DND-41 (cell line): Measurements from ENCODE around the gene ZSCAN5C.
"Not testable (repeated sequence)": the region's sequence is repeated elsewhere in the genome, so short reads cannot be mapped to it uniquely, and the experiment has no call there.

Source experiments
- ATAC-seq: fragments of 200-7000 bp; cut with Tn5 transposase; 3 replicates; pipeline ENCODE4 v1.9.1; 2021; ENCODE audit warnings: low read depth; ENCODE audit not compliant: insufficient read depth
- DNase-seq: peaks from one replicate; pipeline ENCODE4 v3.0.0-alpha.2; 2020
- H2AFZ ChIP-seq: 2 replicates; pipeline ENCODE4 v1.6.0; 2012; ENCODE audit warnings: low read depth, low read length
- H3K27ac ChIP-seq: 2 replicates; pipeline ENCODE4 v1.5.1; 2012; ENCODE audit warnings: low read length, inconsistent platforms
- H3K27me3 ChIP-seq: fragments of 200-600 bp; sonication (generic); 2 replicates; pipeline ENCODE4 v1.6.0; 2012; ENCODE audit warnings: low read length, mild to moderate bottlenecking, inconsistent platforms; ENCODE audit not compliant: insufficient read depth, poor library complexity
- H3K36me3 ChIP-seq: 2 replicates; pipeline ENCODE4 v1.5.1; 2012; ENCODE audit warnings: low read length, inconsistent platforms; ENCODE audit not compliant: insufficient read depth
- H3K4me1 ChIP-seq: 2 replicates; pipeline ENCODE4 v1.5.1; 2012; ENCODE audit warnings: mild to moderate bottlenecking, low read length; ENCODE audit not compliant: insufficient read depth
- H3K4me2 ChIP-seq: 2 replicates; pipeline ENCODE4 v1.6.0; 2012; ENCODE audit warnings: mild to moderate bottlenecking, moderate library complexity, low read length, inconsistent platforms; ENCODE audit not compliant: insufficient read depth
- H3K4me3 ChIP-seq, 2 experiments: fragments of 200-600 bp in 1 of 2; shearing (Covaris generic) in 1 of 2; 2 replicates each; pipeline ENCODE4 v1.5.1; 2012 to 2016; ENCODE audit warnings: inconsistent platforms in 2 of 2, low read length in 2 of 2, mild to moderate bottlenecking in 2 of 2, low read depth in 1 of 2, moderate library complexity in 1 of 2
- H3K79me2 ChIP-seq: 2 replicates; pipeline ENCODE4 v1.6.0; 2012; ENCODE audit warnings: low read length, inconsistent platforms; ENCODE audit not compliant: insufficient read depth
- H3K9ac ChIP-seq: 2 replicates; pipeline ENCODE4 v1.6.0; 2012; ENCODE audit warnings: low read depth, mild to moderate bottlenecking, inconsistent platforms, low read length, moderate library complexity
- H3K9me3 ChIP-seq: 2 replicates; pipeline ENCODE4 v1.5.1; 2012; ENCODE audit warnings: low read length, moderate library complexity, mild to moderate bottlenecking, inconsistent platforms; ENCODE audit not compliant: insufficient read depth, severe bottlenecking
- H4K20me1 ChIP-seq: 2 replicates; pipeline ENCODE4 v1.6.0; 2012; ENCODE audit warnings: low read length; ENCODE audit not compliant: insufficient read depth
- EZH2 ChIP-seq: IDR thresholded peaks from 3 replicates; pipeline ENCODE4 v1.6.1; 2012; ENCODE audit warnings: borderline replicate concordance, low read depth, mild to moderate bottlenecking, moderate library complexity, low read length, inconsistent platforms; ENCODE audit not compliant: severe bottlenecking
- TF ChIP-seq, protein P1 (sequence below): IDR thresholded peaks from 2 replicates; pipeline ENCODE4 v1.5.1; 2012; ENCODE audit warnings: borderline replicate concordance, low read length, moderate library complexity, mild to moderate bottlenecking; ENCODE audit not compliant: poor library complexity, severe bottlenecking; ENCODE audit errors: extremely low read depth

The ZSCAN5C gene

DNA sequence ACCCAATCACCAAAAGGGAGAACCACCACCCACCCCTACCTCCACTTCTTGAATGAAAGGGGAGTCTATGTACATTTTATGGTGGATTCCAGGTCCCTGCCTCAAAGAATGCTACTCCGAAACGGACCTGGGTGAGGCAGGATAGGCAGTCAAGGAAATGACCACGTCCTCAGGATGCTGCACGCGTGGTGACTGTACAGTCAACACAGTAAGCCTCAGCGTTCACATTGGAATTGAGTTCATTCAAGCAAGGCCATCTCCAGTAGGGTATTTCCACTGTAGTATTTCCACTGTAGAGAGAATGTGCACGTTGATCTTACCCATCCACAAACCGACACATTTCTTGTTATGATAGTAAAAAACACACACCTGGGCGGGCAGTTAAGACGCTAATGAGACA is 16.9 kb downstream of the ZSCAN5C start:
- Histone ChIP-seq H3K27me3 (no peaks in the 10 kb centered on the region), H3K36me3 (no peaks in the 10 kb centered on the region), H4K20me1 (no peaks in the 10 kb centered on the region), H2AFZ (no peak overlapping the region), H3K4me2 (no peak overlapping the region), H3K27ac (no peak overlapping the region), H3K79me2 (no peaks in the 10 kb centered on the region), H3K9me3 (no peaks in the 10 kb centered on the region), H3K9ac (no peak overlapping the region), H3K4me3 (no peak overlapping the region), H3K4me1 (peaks cover 15% of the 10 kb centered on the region)
- DNase-seq (no peak), ATAC-seq (no peak)
- TF ChIP-seq, protein P1, sequence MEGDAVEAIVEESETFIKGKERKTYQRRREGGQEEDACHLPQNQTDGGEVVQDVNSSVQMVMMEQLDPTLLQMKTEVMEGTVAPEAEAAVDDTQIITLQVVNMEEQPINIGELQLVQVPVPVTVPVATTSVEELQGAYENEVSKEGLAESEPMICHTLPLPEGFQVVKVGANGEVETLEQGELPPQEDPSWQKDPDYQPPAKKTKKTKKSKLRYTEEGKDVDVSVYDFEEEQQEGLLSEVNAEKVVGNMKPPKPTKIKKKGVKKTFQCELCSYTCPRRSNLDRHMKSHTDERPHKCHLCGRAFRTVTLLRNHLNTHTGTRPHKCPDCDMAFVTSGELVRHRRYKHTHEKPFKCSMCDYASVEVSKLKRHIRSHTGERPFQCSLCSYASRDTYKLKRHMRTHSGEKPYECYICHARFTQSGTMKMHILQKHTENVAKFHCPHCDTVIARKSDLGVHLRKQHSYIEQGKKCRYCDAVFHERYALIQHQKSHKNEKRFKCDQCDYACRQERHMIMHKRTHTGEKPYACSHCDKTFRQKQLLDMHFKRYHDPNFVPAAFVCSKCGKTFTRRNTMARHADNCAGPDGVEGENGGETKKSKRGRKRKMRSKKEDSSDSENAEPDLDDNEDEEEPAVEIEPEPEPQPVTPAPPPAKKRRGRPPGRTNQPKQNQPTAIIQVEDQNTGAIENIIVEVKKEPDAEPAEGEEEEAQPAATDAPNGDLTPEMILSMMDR, result no peak
- TF ChIP-seq EZH2, result no peak

DNA sequence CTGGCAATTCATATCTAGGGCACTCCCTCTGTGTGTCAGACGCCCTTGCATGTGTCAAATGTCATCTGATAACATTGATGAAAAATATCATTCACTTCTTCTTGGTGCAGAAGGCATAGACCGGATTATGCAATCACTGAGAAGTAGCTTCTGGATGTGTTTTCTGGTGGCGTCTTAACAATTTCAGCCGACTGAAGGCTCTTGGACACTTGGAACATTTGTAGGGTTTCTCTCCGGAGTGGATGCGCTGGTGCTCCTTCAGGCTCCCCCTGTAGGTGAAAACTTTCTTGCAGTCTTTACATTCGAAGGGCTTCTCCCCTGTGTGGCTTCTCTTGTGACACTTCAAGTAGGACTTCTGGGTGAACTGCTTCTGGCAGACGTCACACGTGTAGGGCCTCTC is 19.4 kb downstream of the ZSCAN5C start:
- H3K9me3 ChIP-seq, ATAC-seq: not testable (repeated sequence)
- TF ChIP-seq, protein P1, result peak; percentile 26

DNA sequence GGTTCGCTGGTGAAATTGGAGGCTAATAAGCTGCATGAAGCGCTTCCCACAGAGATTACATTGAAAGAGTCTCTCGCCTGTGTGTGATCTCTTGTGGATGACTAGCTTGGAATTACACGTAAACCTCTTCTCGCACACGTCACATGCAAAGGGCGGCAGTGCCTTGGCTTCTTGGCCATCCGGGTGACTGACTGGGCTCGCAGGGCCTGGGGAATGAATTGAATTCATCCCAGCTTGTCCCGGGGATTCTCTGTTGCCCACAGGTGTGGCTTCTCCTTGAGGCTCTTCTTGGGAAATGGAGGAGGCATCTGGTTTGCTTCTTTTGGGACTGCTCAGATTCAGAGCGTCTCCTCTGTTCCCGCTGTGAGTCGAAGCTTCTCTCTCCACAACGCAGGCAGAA is 19.8 kb downstream of the ZSCAN5C start:
- H3K9me3 ChIP-seq, result no peaks in the 10 kb centered on the region
- no peak overlapping the region for H3K27ac ChIP-seq
- DNase-seq, result no peak
- H3K4me2 ChIP-seq, result no peak overlapping the region
- H3K4me1 ChIP-seq, result peaks cover 8% of the 10 kb centered on the region
- no peak for TF ChIP-seq EZH2
- TF ChIP-seq, protein P1, result peak; percentile 1
- no peaks in the 10 kb centered on the region for H3K79me2 ChIP-seq
- H3K27me3 ChIP-seq, result no peaks in the 10 kb centered on the region
- no peaks in the 10 kb centered on the region for H3K36me3 ChIP-seq
- ATAC-seq, result no peak
- H3K4me3 ChIP-seq, result no peak overlapping the region
- H2AFZ ChIP-seq, result no peak overlapping the region
- no peak overlapping the region for H3K9ac ChIP-seq
- H4K20me1 ChIP-seq, result no peaks in the 10 kb centered on the region

More for the DNA sequence above, 19.4 kb downstream of the ZSCAN5C start:
- H3K36me3 ChIP-seq, H3K79me2 ChIP-seq, H3K27ac ChIP-seq, H3K4me3 ChIP-seq, H2AFZ ChIP-seq, H3K9ac ChIP-seq, DNase-seq, H3K4me2 ChIP-seq, H3K27me3 ChIP-seq, H4K20me1 ChIP-seq: not testable (repeated sequence)
- peaks cover 12% of the 10 kb centered on the region for H3K4me1 ChIP-seq

DNA sequence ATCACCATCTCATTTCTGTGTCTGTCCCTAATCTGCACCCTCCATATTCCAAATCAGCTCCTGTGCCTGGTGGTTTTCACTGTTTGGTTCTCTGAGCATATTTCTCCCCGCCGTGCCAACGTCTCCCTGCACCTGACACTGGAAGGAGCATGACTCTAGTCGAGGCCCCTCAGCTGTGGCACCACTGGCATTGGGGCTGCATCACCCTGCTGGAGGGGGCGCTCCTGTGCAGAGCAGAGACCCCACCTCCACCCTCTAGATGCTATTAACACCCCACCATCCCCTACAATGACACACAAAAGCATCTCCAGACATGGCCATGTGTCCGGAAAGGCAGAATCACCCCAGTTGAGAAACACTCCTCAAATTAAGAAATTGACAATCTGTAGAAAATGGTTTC is 20.8 kb downstream of the ZSCAN5C start:
- Histone ChIP-seq H3K79me2 (no peaks in the 10 kb centered on the region), H3K27me3 (no peaks in the 10 kb centered on the region), H3K4me1 (no peaks in the 10 kb centered on the region), H3K27ac (no peak overlapping the region), H4K20me1 (no peaks in the 10 kb centered on the region), H2AFZ (no peak overlapping the region), H3K9me3 (no peaks in the 10 kb centered on the region), H3K9ac (no peak overlapping the region), H3K4me3 (no peak overlapping the region), H3K4me2 (no peak overlapping the region), H3K36me3 (no peaks in the 10 kb centered on the region)
- ATAC-seq, result no peak
- TF ChIP-seq EZH2, result no peak
- TF ChIP-seq, protein P1, result peak; percentile 13
- no peak for DNase-seq
